Stimulated activated CD4-positive, alpha-beta T cell treated with anti-CD3 and anti-CD28 coated beads, Interleukin-2, amount 100 ng/mL, for 4 hours (primary cell): ENCODE results near the gene TAMALIN.

Experiments
- DNase-seq: peaks from one replicate; pipeline ENCODE4 v3.0.0-alpha.2; 2020; ENCODE audit warnings: low read depth

Gene TAMALIN

GRCh38 chr12:51984657-51985056 is 22.1 kb upstream of the TAMALIN start:
- no peak for DNase-seq

GRCh38 chr12:51985154-51985835 is 21.5 kb upstream of the TAMALIN start:
- no peak for DNase-seq

- no peak for DNase-seq
Observed at GRCh38 chr12:51986834-51987233, 19.9 kb upstream of the TAMALIN start.

DNA sequence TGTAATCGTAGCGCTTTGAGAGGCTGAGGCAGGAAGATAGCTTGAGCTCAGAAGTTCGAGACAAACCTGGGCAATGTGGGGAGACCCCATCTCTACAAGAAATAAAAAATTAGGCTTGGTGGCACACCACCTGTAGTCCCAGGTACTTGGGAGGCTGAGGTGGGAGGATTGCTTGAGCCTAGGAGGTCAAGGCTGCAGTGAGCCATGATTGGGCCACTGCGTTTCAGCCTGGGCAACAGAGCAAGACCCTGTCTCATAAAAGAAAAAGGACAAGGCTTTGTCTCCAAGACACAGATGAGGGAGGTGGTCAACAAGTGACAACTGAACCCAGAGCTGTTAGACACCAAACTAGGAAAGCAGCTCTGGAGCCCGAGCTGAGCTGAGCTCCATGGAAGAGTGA is 14.5 kb upstream of the TAMALIN start:
- no peak for DNase-seq

GRCh38 chr12:51994539-51994820 is 12.3 kb upstream of the TAMALIN start:
- no peak for DNase-seq

DNA sequence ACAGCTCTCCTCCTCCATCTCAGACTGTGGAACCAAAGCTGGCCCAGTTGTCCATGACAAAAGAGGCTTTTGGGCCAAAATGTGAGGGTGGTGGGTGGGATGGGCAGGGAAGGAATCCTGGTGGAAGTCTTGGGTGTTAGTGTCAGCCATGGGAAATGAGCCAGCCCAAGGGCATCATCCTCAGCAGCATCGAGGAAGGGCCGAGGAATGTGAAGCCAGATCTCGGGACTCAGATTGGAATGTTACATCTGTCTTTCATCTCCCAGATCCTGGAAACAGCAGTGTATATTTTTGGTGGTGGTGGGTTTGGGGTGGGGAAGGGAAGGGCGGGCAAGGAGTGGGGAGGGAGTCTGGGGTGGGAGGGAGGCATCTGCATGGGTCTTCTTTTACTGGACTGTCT is 11.8 kb upstream of the TAMALIN start:
- DNase-seq, result no peak

- no peak for DNase-seq
Observed at GRCh38 chr12:51997136-51997535, 9.6 kb upstream of the TAMALIN start.

GRCh38 chr12:52003016-52003550 is 3.7 kb upstream of the TAMALIN start:
- DNase-seq, result no peak

DNA sequence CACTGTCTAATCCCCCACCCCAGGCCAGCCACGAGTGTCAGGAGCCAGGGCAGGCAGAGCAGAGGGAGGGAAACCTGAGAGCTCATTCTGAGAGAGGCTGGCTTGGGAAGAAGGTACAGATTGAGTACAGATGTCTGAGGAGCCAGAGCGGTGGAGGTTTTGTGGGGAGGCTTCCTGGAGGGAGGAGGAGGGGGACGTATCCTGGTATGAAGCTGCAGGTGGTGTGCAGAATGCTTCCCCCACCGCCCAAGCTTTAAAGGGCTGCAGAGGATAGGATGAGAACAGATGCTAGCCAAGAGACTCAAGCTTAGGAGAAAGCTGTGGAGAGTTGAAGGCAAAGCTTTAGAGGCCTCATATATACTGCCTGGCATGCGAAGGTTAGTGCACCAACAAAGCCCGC is 3.2 kb upstream of the TAMALIN start:
- DNase-seq, result no peak

- no peak for DNase-seq
Observed at GRCh38 chr12:52004042-52004648, 2.6 kb upstream of the TAMALIN start.

DNA sequence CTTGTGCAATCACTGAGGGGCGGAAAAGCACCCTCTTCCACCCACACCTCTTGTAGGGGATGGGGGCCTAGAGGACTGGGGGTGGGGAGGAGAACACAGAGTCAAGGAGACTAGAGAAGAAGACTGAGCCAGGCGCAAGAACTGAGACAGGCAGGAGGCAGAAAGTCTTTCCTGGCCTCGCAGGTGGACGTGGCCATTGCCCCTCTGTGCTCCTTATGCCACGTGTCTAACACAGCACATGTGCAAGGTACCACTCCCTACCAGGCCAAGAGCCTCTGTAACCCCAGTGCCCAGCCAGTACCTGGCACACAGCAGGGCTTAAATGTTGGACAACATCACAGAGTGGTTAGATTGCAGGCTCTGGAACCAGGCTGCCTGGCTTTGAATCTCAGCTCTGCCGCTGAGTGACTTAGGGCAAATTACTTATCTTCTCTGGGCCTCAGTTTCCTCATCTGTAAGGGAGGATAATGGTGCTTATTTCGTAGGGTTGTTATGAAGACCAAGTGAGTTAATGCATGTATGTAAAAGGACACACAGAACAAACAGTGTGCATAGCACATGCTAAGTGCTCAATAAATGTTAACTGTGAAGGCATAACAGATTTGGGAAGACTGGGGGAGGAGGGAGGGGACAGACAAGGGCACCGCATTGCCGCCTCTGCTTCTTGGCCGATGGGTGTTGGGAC is 1.4 kb upstream of the TAMALIN start:
- DNase-seq, result no peak

DNA sequence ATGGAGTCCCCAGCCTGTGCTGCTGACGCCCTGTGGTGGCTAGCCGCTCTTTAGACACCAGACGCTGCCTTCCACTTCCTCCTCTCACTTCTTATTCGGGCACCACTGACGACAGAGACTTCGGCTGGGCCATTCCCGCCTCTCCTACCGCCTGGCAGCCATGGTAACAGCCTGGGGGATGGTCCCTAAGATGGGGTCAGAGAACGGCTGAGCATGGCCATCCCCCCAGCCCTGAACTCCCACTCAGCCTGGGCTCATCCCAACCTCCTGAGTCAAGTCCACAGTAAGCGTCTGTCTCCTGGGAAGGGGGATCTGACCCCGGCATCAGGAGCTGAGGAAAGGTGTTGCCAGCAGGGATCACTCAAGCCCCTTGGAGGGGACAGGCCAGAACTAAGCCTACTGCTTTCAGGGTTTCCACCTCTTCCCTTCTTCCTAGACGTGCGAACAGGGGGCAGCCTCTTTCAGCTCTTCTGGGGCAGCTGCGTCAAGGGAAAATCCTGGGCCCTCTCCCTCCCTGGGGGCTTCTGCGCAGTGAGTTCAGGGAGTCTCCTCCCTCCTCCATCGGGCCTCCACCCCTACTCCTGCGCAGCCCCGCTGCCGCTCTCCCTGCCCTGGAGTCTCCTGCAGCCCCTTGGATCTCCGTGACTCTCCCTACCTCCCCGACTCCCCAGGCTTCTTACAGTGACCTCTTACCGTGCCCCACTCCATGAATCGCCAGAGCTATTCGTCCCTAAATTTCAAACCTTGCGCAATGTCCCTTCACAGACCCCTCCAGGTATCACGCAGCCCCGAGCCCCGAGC is 643 bp upstream of the TAMALIN start:
- DNase-seq, result no peak

GRCh38 chr12:52007158-52007921 is 594 bp downstream of the TAMALIN start:
- peak; percentile 49 for DNase-seq

- no peak for DNase-seq
Observed at GRCh38 chr12:52007982-52008510, 1.3 kb downstream of the TAMALIN start.

GRCh38 chr12:52009081-52009751 is 2.5 kb downstream of the TAMALIN start:
- no peak for DNase-seq

GRCh38 chr12:52010152-52010622 is 3.4 kb downstream of the TAMALIN start:
- no peak for DNase-seq

- no peak for DNase-seq
Observed at GRCh38 chr12:52010692-52011601, 4.2 kb downstream of the TAMALIN start.

DNA sequence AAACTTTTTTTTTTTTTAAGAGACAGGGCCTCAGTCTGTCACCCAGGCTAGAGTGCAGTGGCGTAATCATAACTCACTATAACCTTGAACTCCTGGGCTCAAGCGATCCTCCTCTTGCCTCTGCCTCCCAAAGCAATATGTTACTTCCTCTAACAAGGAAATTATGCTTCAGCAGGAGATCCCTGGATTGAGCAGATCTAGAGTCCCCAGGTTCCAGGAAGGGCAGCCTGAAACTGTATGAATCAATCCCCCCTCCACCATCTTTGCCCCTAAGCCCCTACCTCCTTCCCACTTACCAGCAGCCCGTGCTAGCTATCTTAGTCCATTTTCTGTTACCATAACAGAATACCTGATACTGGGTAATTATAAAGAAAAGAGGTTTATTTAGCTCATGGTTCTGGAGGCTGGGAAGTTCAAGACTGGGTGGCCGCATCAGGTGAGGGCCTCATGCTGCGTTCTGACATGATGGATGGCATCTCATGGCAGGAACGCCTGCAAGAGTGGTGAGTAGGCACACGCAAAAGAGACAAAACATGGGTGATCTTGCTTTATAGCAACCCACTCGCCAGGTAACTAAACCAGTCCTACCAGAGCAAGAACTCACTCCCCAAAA is 5.0 kb downstream of the TAMALIN start:
- DNase-seq, result no peak

DNA sequence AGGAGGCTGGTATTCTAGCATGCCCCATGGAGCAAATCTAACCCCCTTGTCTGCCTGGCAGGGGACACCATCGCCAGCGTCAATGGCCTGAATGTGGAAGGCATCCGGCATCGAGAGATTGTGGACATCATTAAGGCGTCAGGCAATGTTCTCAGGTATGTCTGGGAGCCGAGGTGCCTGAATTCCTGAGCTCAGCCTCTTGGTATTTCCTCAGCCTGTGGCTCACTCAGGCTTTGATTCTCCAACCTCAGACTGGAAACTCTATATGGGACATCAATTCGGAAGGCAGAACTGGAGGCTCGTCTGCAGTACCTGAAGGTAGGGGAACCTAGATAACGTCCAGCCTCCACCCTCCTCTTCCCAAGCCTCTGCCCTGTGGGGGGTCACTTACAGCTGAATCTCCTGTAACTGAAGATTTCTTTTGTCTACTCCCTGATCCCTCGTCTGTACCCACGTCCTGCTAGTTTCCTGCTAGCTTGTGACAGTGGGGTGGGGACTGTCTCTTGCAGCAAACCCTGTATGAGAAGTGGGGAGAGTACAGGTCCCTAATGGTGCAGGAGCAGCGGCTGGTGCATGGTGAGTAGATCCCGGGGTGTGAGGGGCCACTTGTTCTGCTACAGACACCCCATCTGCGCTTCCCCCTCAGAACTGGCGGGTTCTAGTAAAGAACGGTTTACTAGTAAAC is 7.0 kb downstream of the TAMALIN start:
- no peak for DNase-seq
